Measurements from ENCODE around the gene AP5Z1. TPM values are rescaled to one million over a fixed set of nuclear protein-coding genes. Genes with fewer than 3 reads are reported as not detected.

The AP5Z1 gene
- total and polyA plus RNA-seq, 2 of the 4 experiments (the other 2 are of a cell fraction) = 9.7 to 38.7 TPM

GRCh38 chr7:4785371-4785770 lies 9.9 kb downstream of the AP5Z1 start:
- CTCF ChIA-PET = no interaction called here
- Histone ChIP-seq H3K4me1 (ENCODE audit: control insufficient read depth, insufficient read depth, low read length) (no peaks in the 10 kb centered on the region), H3K79me1 (ENCODE audit: low read depth in 1 of 2, low read length in 2 of 2) (peaks cover 4 to 12% of the 10 kb centered on the region in 2 experiments), H3K27ac (ENCODE audit: insufficient read depth, low read length) (no peak overlapping the region), H2BK120ac (ENCODE audit: low read depth, low read length) (no peak overlapping the region), H4K5ac (ENCODE audit: low read depth, low read length) (no peak overlapping the region), H2BK20ac (ENCODE audit: low read depth, low read length) (no peak overlapping the region), H3K9me1 (ENCODE audit: insufficient read depth, low read length) (no peaks in the 10 kb centered on the region), H3K4ac (ENCODE audit: low read depth, low read length) (no peak overlapping the region), H4K8ac (ENCODE audit: low read depth in 2 of 2, low read length in 2 of 2) (no peak overlapping the region), H3K23ac (ENCODE audit: low read depth, low read length) (no peak overlapping the region), H4K91ac (ENCODE audit: insufficient read depth, low read depth, low read length) (no peak overlapping the region), H2AK9ac (replicated peaks; ENCODE audit: low read depth, low read length, poor library complexity) (no peak overlapping the region), H3K36me3 (ENCODE audit: control insufficient read depth, insufficient read depth, low read length) (peaks cover 86% of the 10 kb centered on the region), H4K20me1 (ENCODE audit: insufficient read depth, low read length) (peaks cover 14% of the 10 kb centered on the region; the same call in 1 of the 2 replicates), H3K4me2 (ENCODE audit: low read depth, low read length) (no peak overlapping the region), H3K18ac (ENCODE audit: low read depth, low read length) (no peak overlapping the region), H3K9me3 (ENCODE audit: control insufficient read depth, insufficient read depth, low read length) (no peaks in the 10 kb centered on the region), H3K56ac (ENCODE audit: extremely low read depth, insufficient read depth, low read length) (no peak overlapping the region), H3K27me3 (ENCODE audit: control insufficient read depth, insufficient read depth, low read length) (no peaks in the 10 kb centered on the region), H2BK15ac (ENCODE audit: low read depth, low read length) (no peak overlapping the region), H2BK5ac (ENCODE audit: low read depth, low read length, poor library complexity, severe bottlenecking) (no peak overlapping the region), H2AK5ac (ENCODE audit: low read depth, low read length) (no peak overlapping the region), H2AFZ (replicated peaks; ENCODE audit: low read length, poor library complexity) (no peak overlapping the region), H3K4me3 (ENCODE audit: insufficient read depth, low read depth, low read length) (no peak overlapping the region), H3K14ac (replicated peaks; ENCODE audit: low read depth, low read length) (no peak overlapping the region), H3K9ac (ENCODE audit: low read depth, low read length) (no peak overlapping the region)
- ATAC-seq (ENCODE audit: low read depth) = no peak
- no peak for TF ChIP-seq BHLHE40 (IDR thresholded peaks at IDR 0.05; ENCODE audit: low read depth, low read length)
- TF ChIP-seq CEBPB (IDR thresholded peaks at IDR 0.05; ENCODE audit: low read depth, low read length) = no peak
- TF ChIP-seq POLR2A (IDR thresholded peaks at IDR 0.05; ENCODE audit: low read depth, low read length) = no peak
- no peak for TF ChIP-seq MAZ (IDR thresholded peaks at IDR 0.05; ENCODE audit: borderline replicate concordance, low read depth, low read length)
- no peak for TF ChIP-seq FOS (IDR thresholded peaks at IDR 0.05; ENCODE audit: low read depth, low read length)
- TF ChIP-seq RAD21 (IDR thresholded peaks at IDR 0.05; ENCODE audit: low read length) = no peak
- TF ChIP-seq CTCF (conservative IDR thresholded peaks at IDR 0.05; ENCODE audit: low read depth, low read length) = no peak
- no peak for TF ChIP-seq CHD1 (IDR thresholded peaks at IDR 0.05; ENCODE audit: low read depth, low read length)
- DNase-seq = no peak
- POLR2A ChIA-PET (ENCODE audit: unreplicated experiment) = no interaction called here
- in situ Hi-C loops (cut with MboI; ENCODE audit: low sequenced_read_pairs) = no loop called here
- intact Hi-C loops (cut with micrococcal nuclease) = no loop called here
- dilution Hi-C loops (cut with HindIII; ENCODE audit: low sequenced_read_pairs, unreplicated experiment) = no loop called here
- 94% methylated on average over 6 of the region's 20 CpGs; no CpG with 5 or more reads in 1 of the 2 experiments for WGBS, 2 experiments (ENCODE audit: extremely low coverage in 2 of 2, insufficient read length in 1 of 2)
- no TSS peak for BruUV-seq (replicated peaks)
